Measurements from ENCODE around the gene TTC22. TPM values are rescaled to one million over a fixed set of nuclear protein-coding genes. Genes with fewer than 3 reads are reported as not detected.

TTC22 gene
- not detected for polyA plus RNA-seq (2012; ENCODE audit: insufficient read depth, insufficient read length)

DNA sequence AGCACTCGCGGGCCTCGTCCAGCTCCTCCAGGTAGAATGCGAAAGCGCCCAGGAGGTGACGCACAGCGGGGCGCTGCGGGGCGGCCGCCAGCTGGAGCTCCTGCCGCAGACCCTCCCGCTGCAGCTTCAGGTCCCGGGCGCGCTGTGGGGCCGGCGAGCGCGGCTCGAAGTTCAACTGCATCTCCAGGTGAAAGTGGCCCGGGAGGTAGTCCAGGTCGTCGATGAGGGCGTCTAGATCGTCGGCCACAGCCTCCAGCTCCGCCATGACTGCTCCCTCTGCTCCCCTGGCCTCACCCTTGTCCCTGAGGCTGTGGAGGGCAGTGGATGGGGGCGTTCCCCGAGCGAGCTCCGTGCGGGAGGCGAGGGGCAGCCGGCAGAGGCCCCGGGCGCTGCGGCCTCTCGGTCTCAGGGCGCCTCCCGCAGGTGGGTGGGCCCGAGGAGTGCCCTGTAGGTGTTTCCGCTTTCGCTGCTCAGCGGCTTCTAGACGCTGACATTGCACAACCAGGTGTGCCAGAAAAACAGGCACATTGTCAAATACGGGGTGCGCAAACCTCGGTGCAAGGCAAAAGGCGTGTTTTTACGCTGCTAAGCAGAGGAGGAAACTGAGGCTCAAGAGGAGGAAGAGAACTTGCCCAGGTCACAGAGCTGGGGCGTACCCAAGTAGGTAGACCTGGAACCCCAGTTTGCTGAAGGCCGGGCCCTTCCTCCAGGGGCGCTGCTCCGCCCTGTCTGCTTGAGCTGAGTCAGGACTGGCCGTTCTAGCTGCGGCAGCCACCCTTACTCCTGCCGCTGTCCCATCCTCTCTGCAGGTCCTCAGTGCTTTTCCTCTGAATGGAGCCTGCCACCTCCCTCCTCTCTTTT is at the start of gene TTC22:
Gene TTC22 (minus strand): TSS at position 425 of the 861 bp plus-strand sequence. CDS start 160 bp downstream, at position 265.
- no peak within 1 kb of the TSS for H3K4me3 ChIP-seq (ENCODE audit: low read length)
- no peak for DNase-seq (ENCODE audit: low read depth, low spot score)

GRCh38 chr1:54850737-54851136 is 49.6 kb upstream of the TTC22 start:
- no peak for DNase-seq (ENCODE audit: low read depth, low spot score)
- H3K4me3 ChIP-seq (ENCODE audit: low read length), result no peak overlapping the region

- DNase-seq (ENCODE audit: low read depth, low spot score), result no peak
- no peak overlapping the region for H3K4me3 ChIP-seq (ENCODE audit: low read length)
Measured at GRCh38 chr1:54850069-54850730, 49.1 kb upstream of the TTC22 start.

- no peak overlapping the region for H3K4me3 ChIP-seq (ENCODE audit: low read length)
- no peak for DNase-seq (ENCODE audit: low read depth, low spot score)
Measured at GRCh38 chr1:54849219-54850068, 48.3 kb upstream of the TTC22 start.

DNA sequence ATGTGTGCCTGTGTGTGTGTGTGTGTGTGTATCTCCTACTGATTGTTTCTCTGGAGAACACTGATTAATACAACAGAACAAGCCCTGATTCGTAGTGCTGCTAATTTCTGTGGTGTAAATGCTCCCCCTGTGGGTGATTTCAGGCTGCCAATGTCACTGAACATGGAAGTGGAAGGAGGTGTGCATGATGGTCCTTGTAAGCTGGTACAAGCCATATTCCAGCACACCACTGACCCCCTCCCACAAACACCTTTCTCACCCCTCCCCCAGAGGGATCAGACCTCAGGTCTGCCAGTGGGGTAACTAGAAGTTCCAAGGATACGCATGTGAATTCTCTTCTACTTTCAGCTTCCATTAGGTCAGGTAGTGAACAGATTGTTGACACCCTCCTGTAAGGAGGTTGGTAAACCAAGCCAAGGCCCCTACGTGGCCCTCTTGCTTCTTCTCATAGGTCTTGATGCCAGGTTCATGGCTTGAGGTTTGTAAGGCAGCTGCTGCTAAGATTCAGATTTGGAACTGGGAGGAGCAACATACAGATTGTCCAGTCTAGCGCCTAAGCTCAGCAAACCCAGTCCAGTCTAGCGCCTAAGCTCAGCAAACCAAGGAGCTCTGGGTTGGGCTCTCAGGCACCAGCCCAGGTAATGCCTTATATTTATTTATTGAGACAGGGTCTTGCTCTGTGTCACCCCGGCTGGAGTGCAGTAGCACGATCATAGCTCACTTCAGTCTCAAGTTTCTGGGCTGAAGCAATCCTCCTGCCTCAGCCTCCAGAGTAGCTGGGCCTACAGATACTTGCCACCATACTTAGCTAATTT is 47.2 kb upstream of the TTC22 start:
- DNase-seq (ENCODE audit: low read depth, low spot score), result no peak
- H3K4me3 ChIP-seq (ENCODE audit: low read length), result no peak overlapping the region

GRCh38 chr1:54846716-54847284 is 45.7 kb upstream of the TTC22 start:
- DNase-seq (ENCODE audit: low read depth, low spot score), result no peak
- H3K4me3 ChIP-seq (ENCODE audit: low read length), result no peak overlapping the region

DNA sequence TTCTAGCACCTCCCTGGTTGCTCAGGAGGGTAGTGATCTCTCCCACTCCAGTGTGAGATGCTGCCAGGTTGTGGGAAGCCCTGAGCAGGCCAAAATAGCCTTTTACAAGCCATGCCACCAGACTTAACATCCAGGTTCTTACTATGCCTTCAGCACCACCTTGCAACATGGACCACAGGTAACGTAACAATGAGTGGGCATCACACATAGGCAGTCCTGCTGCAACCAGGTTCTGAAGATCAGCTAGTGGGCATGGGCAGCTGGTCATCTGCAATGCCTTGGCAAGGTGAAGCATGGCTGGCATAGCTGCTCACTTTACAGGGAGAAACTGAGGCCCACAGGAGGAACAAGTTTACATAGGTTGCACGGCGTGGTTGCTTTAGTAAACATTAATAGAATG is 45.2 kb upstream of the TTC22 start:
- no peak overlapping the region for H3K4me3 ChIP-seq (ENCODE audit: low read length)
- no peak for DNase-seq (ENCODE audit: low read depth, low spot score)

DNA sequence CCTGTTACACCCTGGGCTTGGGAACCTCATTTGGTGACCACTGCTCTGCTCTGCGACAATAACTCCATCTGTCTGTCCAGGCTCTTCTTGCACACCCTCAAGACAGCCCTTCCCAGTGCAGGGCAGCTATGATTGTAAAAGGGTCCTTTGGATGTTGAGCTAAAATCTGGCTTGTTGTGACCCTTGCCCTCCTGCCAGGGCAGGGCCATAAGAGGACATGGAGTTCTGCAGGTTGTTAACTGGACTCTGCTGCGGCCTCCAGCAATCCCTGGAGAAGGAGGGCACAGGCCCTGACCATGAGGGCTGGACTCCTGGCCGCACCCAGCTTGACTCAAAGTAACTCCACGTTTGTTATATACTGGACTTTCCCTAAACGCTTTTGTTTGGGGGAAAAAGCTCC is 44.6 kb upstream of the TTC22 start:
- no peak overlapping the region for H3K4me3 ChIP-seq (ENCODE audit: low read length)
- DNase-seq (ENCODE audit: low read depth, low spot score), result no peak

DNA sequence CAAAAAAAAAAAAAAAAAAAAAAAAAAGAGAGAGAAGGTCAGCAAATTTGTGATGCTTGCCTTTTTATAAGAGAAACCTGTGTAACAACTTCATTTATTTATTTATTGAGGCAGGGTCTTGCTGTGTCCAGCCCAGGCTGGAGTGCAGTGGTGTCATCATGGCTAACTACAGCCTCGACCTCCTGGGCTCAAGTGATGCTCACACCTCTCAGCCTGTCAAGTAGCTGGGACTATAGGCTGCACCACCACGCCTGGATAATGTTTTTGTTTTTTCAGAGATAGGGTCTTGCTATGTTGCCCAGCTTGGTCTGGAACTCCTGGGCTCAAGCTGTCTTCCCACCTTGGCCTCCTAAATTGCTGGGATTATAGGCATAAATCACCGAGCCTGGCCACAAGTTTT is 43.4 kb upstream of the TTC22 start:
- DNase-seq (ENCODE audit: low read depth, low spot score), result no peak
- H3K4me3 ChIP-seq (ENCODE audit: low read length), result no peak overlapping the region

GRCh38 chr1:54843449-54843848 is 42.3 kb upstream of the TTC22 start:
- no peak for DNase-seq (ENCODE audit: low read depth, low spot score)
- no peak overlapping the region for H3K4me3 ChIP-seq (ENCODE audit: low read length)

DNA sequence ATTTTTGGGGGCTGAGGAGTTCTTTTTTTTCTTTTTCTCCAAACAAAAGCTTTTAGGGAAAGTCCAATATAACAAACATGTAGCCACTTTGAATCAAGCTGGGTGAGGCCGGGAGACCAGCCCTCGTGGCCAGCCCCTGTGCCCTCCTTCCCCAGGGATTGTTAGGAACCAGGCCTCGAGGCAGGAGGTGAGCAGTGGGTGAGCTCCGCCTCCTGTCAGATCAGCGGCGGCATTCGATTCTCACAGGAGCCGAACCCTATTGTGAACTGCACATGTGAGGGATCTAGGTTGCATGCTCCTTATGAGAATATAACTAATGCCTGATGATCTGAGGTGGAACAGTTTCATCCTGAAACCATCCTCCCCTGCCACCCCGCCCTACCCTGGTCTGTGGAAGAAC is 41.8 kb upstream of the TTC22 start:
- H3K4me3 ChIP-seq (ENCODE audit: low read length), result no peak overlapping the region
- DNase-seq (ENCODE audit: low read depth, low spot score), result no peak

DNA sequence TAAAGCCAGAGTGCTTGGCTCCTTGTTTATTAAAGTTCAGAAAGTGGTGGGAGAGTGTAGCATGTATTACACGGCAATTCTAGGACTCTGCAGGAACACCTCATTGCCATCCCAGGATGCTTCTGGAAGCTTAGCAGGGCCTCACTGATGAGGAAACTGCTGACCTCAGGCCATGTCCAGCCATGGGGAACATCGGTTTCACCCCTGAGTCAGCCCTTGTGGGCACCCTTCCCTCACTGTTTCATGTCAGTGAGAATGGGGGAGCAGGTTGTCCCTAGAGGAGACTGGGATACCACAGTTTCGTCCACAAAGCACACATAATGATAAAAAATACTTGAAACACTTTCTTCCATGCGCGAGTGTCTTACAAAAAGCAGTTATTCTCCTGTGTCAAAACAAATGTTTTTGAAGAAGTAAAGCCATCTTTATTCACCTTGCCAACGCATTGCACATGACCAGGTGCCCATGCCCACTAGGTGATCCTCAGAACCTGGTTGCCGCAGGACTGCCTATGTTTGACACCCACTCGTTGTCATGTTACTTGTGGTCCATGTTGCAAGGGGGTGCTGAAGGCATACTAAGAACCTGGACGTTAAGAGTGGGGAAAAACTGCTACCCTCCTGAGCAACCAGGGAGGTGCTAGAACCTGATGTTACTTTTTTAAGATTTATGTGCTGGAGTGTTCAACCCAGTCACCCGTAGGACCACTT is 41.2 kb upstream of the TTC22 start:
- H3K4me3 ChIP-seq (ENCODE audit: low read length), result no peak overlapping the region
- no peak for DNase-seq (ENCODE audit: low read depth, low spot score)

DNA sequence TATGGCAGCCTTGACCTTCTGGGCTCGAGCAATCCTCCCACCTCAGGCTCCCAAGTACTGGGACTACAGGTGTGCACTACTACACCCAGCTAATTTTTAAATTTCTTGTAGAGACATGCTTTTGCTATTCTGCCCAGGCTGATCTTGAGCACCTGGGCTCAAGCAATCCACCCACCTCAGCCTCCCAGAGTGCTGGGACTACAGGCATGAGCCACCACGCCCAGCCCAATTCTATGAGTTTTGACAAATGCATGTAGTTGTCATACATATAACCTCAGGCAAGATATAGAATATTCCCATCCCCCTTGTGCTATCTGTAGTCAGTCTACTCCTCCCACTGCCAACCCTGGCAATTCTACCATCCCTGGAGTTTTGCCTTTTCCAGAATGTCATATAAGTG is 38.7 kb upstream of the TTC22 start:
- DNase-seq (ENCODE audit: low read depth, low spot score), result no peak
- H3K4me3 ChIP-seq (ENCODE audit: low read length), result no peak overlapping the region

DNA sequence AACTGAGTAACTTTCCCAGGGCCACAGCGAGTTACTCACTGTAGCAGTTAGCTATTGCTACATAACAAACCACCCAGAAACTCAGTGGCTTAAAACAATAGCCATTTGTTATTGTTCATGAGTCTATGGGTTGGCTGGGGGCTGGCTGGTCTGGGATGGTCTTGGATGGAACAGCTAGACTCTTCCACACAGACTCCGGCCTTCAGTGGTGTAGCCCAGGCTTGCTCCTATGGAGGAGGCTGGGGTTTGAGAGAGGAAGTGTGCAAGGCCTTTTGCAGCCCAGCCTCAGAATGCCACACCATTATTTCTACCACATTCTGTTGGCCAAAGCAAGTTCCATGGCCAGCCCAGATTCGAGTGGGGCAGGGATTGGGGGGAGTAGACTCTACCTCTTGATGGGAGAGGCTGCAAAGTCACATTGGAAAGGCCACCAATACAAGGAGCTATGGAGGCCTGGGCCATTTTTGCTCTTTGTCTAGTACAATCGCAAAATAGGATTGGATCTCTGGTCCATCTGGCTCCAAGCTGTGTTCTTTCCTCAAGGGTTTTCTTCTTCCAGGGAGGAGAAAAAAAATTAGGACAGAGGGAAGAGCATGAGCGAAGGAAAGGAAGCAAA is 37.5 kb upstream of the TTC22 start:
- no peak for DNase-seq (ENCODE audit: low read depth, low spot score)
- no peak overlapping the region for H3K4me3 ChIP-seq (ENCODE audit: low read length)

DNA sequence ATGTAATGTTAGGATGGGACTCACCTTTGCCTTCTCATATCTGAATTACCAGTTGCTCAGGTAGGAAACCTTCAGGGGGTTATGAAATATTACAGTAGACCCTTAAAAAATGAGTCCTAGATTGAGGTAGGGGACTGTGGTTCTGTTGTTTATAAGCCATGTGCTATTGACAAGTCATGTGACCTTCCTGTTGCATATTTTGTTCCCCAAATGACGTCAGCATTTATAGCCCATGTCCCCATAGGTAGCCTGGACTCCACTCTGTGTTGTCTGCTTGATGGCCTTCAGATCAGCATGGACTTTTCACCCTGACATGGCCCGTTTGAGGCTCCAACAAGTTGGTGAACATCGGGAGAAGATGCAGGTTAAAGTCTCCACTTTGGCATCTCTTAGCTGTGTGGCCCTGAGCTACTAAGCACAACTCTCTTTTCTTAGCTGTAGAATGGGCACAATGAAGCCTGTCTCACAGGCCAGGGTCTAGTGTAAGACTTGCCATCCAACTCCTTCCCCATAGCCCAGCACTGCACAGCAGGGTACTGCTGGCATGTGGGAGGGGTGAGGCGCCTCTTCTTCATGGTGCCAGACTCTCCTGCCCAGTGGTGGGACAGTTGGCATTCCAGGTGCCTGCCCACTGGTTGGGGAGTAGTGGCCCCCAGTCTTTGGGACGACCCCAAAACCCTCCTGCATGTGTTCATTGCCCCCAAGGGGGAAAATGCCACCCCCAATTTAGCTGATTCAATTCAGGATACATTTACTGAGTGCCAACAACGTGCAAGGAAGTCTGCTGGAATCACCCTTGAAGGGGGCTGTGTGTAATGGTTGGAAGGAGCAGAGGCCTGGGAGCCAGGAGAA is 36.1 kb upstream of the TTC22 start:
- DNase-seq (ENCODE audit: low read depth, low spot score), result no peak
- H3K4me3 ChIP-seq (ENCODE audit: low read length), result no peak overlapping the region

GRCh38 chr1:54836594-54836993 is 35.5 kb upstream of the TTC22 start:
- no peak overlapping the region for H3K4me3 ChIP-seq (ENCODE audit: low read length)
- no peak for DNase-seq (ENCODE audit: low read depth, low spot score)

DNA sequence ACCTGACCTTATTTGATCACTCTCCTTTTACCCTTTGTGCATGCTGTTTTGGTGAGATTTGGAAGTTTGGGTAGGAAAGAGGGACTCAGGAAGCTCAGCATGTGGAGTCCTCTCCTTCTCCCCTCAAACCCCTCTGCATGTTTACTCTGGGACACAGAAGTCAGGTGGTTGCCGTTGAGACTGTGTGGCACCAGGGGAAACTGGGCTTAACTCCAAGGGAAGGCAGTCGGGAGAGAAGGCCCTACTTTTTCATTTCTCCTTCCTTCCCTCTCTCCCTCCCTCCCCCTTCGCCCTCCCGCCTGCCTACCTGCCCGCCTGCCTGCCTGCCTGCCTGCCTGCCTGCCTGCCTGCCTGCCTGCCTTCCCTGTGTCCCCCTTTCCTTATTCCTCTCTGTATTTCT is 34.8 kb upstream of the TTC22 start:
- no peak overlapping the region for H3K4me3 ChIP-seq (ENCODE audit: low read length)
- no peak for DNase-seq (ENCODE audit: low read depth, low spot score)

All from Jurkat, Clone E6-1 (cell line).